Measurements from ENCODE around the gene ATP6V1D.

ATP6V1D gene

GRCh38 chr14:67319142-67319541 lies 40.5 kb downstream of the ATP6V1D start:
- TF ChIP-seq ZNF274 (IDR thresholded peaks at IDR 0.05; ENCODE audit: low read depth, low read length), result no peak
- no peak for TF ChIP-seq YY1 (IDR thresholded peaks at IDR 0.05; ENCODE audit: insufficient read depth, insufficient read length)
- TF ChIP-seq SUZ12 (IDR thresholded peaks at IDR 0.05; ENCODE audit: extremely low read depth, insufficient read depth, insufficient read length), result no peak
- H3K36me3 ChIP-seq (ENCODE audit: insufficient read depth, insufficient read length, low read length), result peaks cover 31% of the 10 kb centered on the region
- H3K4me3 ChIP-seq (ENCODE audit: insufficient read length, low read depth), result no peak overlapping the region
- no peak for DNase-seq (ENCODE audit: low read depth, low spot score)
- no peaks in the 10 kb centered on the region for H3K27me3 ChIP-seq (ENCODE audit: insufficient read depth, insufficient read length)
- H3K4me1 ChIP-seq (ENCODE audit: insufficient read depth, insufficient read length), result no peaks in the 10 kb centered on the region
- H3K9ac ChIP-seq (ENCODE audit: insufficient read length, low read depth), result no peak overlapping the region
- no peaks in the 10 kb centered on the region for H3K9me3 ChIP-seq (ENCODE audit: insufficient read depth, low read length)

- Histone ChIP-seq H3K27me3 (ENCODE audit: insufficient read depth, insufficient read length) (no peaks in the 10 kb centered on the region), H3K9ac (ENCODE audit: insufficient read length, low read depth) (no peak overlapping the region), H3K4me3 (ENCODE audit: insufficient read length, low read depth) (no peak overlapping the region), H3K4me1 (ENCODE audit: insufficient read depth, insufficient read length) (no peaks in the 10 kb centered on the region), H3K36me3 (ENCODE audit: insufficient read depth, insufficient read length, low read length) (peaks cover 28% of the 10 kb centered on the region), H3K9me3 (ENCODE audit: insufficient read depth, low read length) (no peaks in the 10 kb centered on the region)
- TF ChIP-seq SUZ12 (IDR thresholded peaks at IDR 0.05; ENCODE audit: extremely low read depth, insufficient read depth, insufficient read length), result no peak
- no peak for TF ChIP-seq YY1 (IDR thresholded peaks at IDR 0.05; ENCODE audit: insufficient read depth, insufficient read length)
- TF ChIP-seq ZNF274 (IDR thresholded peaks at IDR 0.05; ENCODE audit: low read depth, low read length), result no peak
- no peak for DNase-seq (ENCODE audit: low read depth, low spot score)
These were observed 41.8 kb downstream of the ATP6V1D start for GRCh38 chr14:67317822-67318221.

GRCh38 chr14:67313153-67313552 lies 46.5 kb downstream of the ATP6V1D start:
- H3K36me3 ChIP-seq (ENCODE audit: insufficient read depth, insufficient read length, low read length), result peaks cover 15% of the 10 kb centered on the region
- no peak overlapping the region for H3K4me3 ChIP-seq (ENCODE audit: insufficient read length, low read depth)
- DNase-seq (ENCODE audit: low read depth, low spot score), result no peak
- H3K9me3 ChIP-seq (ENCODE audit: insufficient read depth, low read length), result no peaks in the 10 kb centered on the region
- no peak overlapping the region for H3K9ac ChIP-seq (ENCODE audit: insufficient read length, low read depth)
- TF ChIP-seq ZNF274 (IDR thresholded peaks at IDR 0.05; ENCODE audit: low read depth, low read length) (no peak), YY1 (IDR thresholded peaks at IDR 0.05; ENCODE audit: insufficient read depth, insufficient read length) (no peak), SUZ12 (IDR thresholded peaks at IDR 0.05; ENCODE audit: extremely low read depth, insufficient read depth, insufficient read length) (no peak)
- H3K27me3 ChIP-seq (ENCODE audit: insufficient read depth, insufficient read length), result no peaks in the 10 kb centered on the region
- no peaks in the 10 kb centered on the region for H3K4me1 ChIP-seq (ENCODE audit: insufficient read depth, insufficient read length)

GRCh38 chr14:67311868-67312267 lies 47.7 kb downstream of the ATP6V1D start:
- peaks cover 8% of the 10 kb centered on the region for H3K36me3 ChIP-seq (ENCODE audit: insufficient read depth, insufficient read length, low read length)
- no peak for DNase-seq (ENCODE audit: low read depth, low spot score)
- no peak for TF ChIP-seq ZNF274 (IDR thresholded peaks at IDR 0.05; ENCODE audit: low read depth, low read length)
- no peak for TF ChIP-seq SUZ12 (IDR thresholded peaks at IDR 0.05; ENCODE audit: extremely low read depth, insufficient read depth, insufficient read length)
- no peak for TF ChIP-seq YY1 (IDR thresholded peaks at IDR 0.05; ENCODE audit: insufficient read depth, insufficient read length)

More at GRCh38 chr14:67311868-67312267, 47.7 kb downstream of the ATP6V1D start:
- H3K4me1 ChIP-seq (ENCODE audit: insufficient read depth, insufficient read length), result no peaks in the 10 kb centered on the region
- H3K9ac ChIP-seq (ENCODE audit: insufficient read length, low read depth), result no peak overlapping the region
- no peaks in the 10 kb centered on the region for H3K27me3 ChIP-seq (ENCODE audit: insufficient read depth, insufficient read length)
- no peaks in the 10 kb centered on the region for H3K9me3 ChIP-seq (ENCODE audit: insufficient read depth, low read length)
- no peak overlapping the region for H3K4me3 ChIP-seq (ENCODE audit: insufficient read length, low read depth)

All from NT2/D1 (cell line).